ENCODE data around the gene DOP1A. TPM values are rescaled to one million over a fixed set of nuclear protein-coding genes. Genes with fewer than 3 reads are reported as not detected.
"Not testable (repeated sequence)": the region's sequence is repeated elsewhere in the genome, so short reads cannot be mapped to it uniquely, and the experiment has no call there.

The DOP1A gene
- total RNA-seq, 1 experiment from 2014 or later = 12.1 TPM

- H3K27ac ChIP-seq = no peak overlapping the region
- H3K27me3 ChIP-seq = no peaks in the 10 kb centered on the region
- H3K36me3 ChIP-seq = peaks cover 3% of the 10 kb centered on the region; the same call in 1 of the 2 replicates
- DNase-seq = no peak
- peaks cover 6% of the 10 kb centered on the region; the same call in 1 of the 2 replicates for H3K4me1 ChIP-seq
- H3K9me3 ChIP-seq (replicated peaks) = no peaks in the 10 kb centered on the region
- H3K4me3 ChIP-seq = no peak overlapping the region
These were observed 86.5 kb downstream of the DOP1A start for GRCh38 chr6:83153883-83154521.

- peak in 1 of 2 experiments; percentile 5 for DNase-seq
- H3K27me3 ChIP-seq = no peaks in the 10 kb centered on the region
- no peak overlapping the region for H3K4me3 ChIP-seq
- no peak overlapping the region for H3K27ac ChIP-seq
- peaks cover 5% of the 10 kb centered on the region; the same call in 1 of the 2 replicates for H3K36me3 ChIP-seq
- H3K4me1 ChIP-seq = peaks cover 21% of the 10 kb centered on the region
- H3K9me3 ChIP-seq (replicated peaks) = no peaks in the 10 kb centered on the region
These were observed 88.3 kb downstream of the DOP1A start for GRCh38 chr6:83155794-83156193.

- H3K27me3 ChIP-seq = no peaks in the 10 kb centered on the region
These were observed 92.7 kb downstream of the DOP1A start for GRCh38 chr6:83160167-83160566.

GRCh38 chr6:83167726-83168278 is 100.3 kb downstream of the DOP1A start:
- Histone ChIP-seq H3K27me3 (no peaks in the 10 kb centered on the region), H3K36me3 (peaks cover 69% of the 10 kb centered on the region)

More at GRCh38 chr6:83160167-83160566, 92.7 kb downstream of the DOP1A start:
- H3K4me1 ChIP-seq = peaks cover 24% of the 10 kb centered on the region
- no peaks in the 10 kb centered on the region for H3K9me3 ChIP-seq (replicated peaks)
- peaks cover 11% of the 10 kb centered on the region; the same call in 1 of the 2 replicates for H3K36me3 ChIP-seq
- peak overlapping the region; percentile 21; the same call in 1 of the 2 replicates for H3K27ac ChIP-seq
- no peak overlapping the region for H3K4me3 ChIP-seq
- DNase-seq = peak; percentile 82 to 87

GRCh38 chr6:83168556-83168955 is 101.1 kb downstream of the DOP1A start:
- H3K36me3 ChIP-seq = peaks cover 76% of the 10 kb centered on the region
- no peak overlapping the region for H3K4me3 ChIP-seq
- H3K27me3 ChIP-seq = no peaks in the 10 kb centered on the region
- no peaks in the 10 kb centered on the region for H3K4me1 ChIP-seq
- no peak for DNase-seq
- no peaks in the 10 kb centered on the region for H3K9me3 ChIP-seq (replicated peaks)
- H3K27ac ChIP-seq = no peak overlapping the region

More at GRCh38 chr6:83167726-83168278, 100.3 kb downstream of the DOP1A start:
- Histone ChIP-seq H3K9me3 (replicated peaks) (no peaks in the 10 kb centered on the region), H3K4me3 (no peak overlapping the region), H3K27ac (no peak overlapping the region), H3K4me1 (no peaks in the 10 kb centered on the region)
- no peak for DNase-seq

GRCh38 chr6:83169106-83169505 is 101.6 kb downstream of the DOP1A start:
- peaks cover 81% of the 10 kb centered on the region for H3K36me3 ChIP-seq
- no peaks in the 10 kb centered on the region for H3K27me3 ChIP-seq
- H3K4me1 ChIP-seq = no peaks in the 10 kb centered on the region
- H3K27ac ChIP-seq = no peak overlapping the region
- no peaks in the 10 kb centered on the region for H3K9me3 ChIP-seq (replicated peaks)
- no peak for DNase-seq
- no peak overlapping the region for H3K4me3 ChIP-seq

GRCh38 chr6:83169511-83169910 is 102.0 kb downstream of the DOP1A start:
- Histone ChIP-seq H3K27me3 (no peaks in the 10 kb centered on the region), H3K27ac (no peak overlapping the region), H3K4me3 (no peak overlapping the region), H3K36me3 (peaks cover 85% of the 10 kb centered on the region), H3K4me1 (no peaks in the 10 kb centered on the region), H3K9me3 (replicated peaks) (no peaks in the 10 kb centered on the region)
- no peak for DNase-seq

GRCh38 chr6:83176246-83176645 is 108.8 kb downstream of the DOP1A start:
- Histone ChIP-seq H3K27me3 (no peaks in the 10 kb centered on the region), H3K36me3 (peaks cover 65% of the 10 kb centered on the region), H3K27ac (no peak overlapping the region), H3K4me3 (no peak overlapping the region), H3K4me1 (no peaks in the 10 kb centered on the region), H3K9me3 (replicated peaks) (no peaks in the 10 kb centered on the region)
- no peak for DNase-seq

GRCh38 chr6:83180426-83180950 is 113.0 kb downstream of the DOP1A start:
- Histone ChIP-seq H3K4me1 (no peaks in the 10 kb centered on the region), H3K27me3 (no peaks in the 10 kb centered on the region), H3K4me3 (no peak overlapping the region), H3K36me3 (peaks cover 49% of the 10 kb centered on the region), H3K27ac (no peak overlapping the region), H3K9me3 (replicated peaks) (no peaks in the 10 kb centered on the region)
- DNase-seq = no peak

GRCh38 chr6:83182114-83182513 is 114.6 kb downstream of the DOP1A start:
- H3K4me1 ChIP-seq = no peaks in the 10 kb centered on the region
- H3K36me3 ChIP-seq = peaks cover 59% of the 10 kb centered on the region
- H3K9me3 ChIP-seq (replicated peaks) = no peaks in the 10 kb centered on the region
- no peak overlapping the region for H3K4me3 ChIP-seq
- DNase-seq = no peak
- H3K27ac ChIP-seq = no peak overlapping the region
- H3K27me3 ChIP-seq = no peaks in the 10 kb centered on the region

- H3K36me3 ChIP-seq = peaks cover 59% of the 10 kb centered on the region
- no peak for DNase-seq
- no peak overlapping the region for H3K27ac ChIP-seq
These were observed 115.8 kb downstream of the DOP1A start for GRCh38 chr6:83183082-83183828.

GRCh38 chr6:83185096-83185495 is 117.6 kb downstream of the DOP1A start:
- no peaks in the 10 kb centered on the region for H3K4me1 ChIP-seq
- H3K27me3 ChIP-seq = no peaks in the 10 kb centered on the region
- no peaks in the 10 kb centered on the region for H3K9me3 ChIP-seq (replicated peaks)
- H3K27ac ChIP-seq = no peak overlapping the region
- no peak for DNase-seq
- H3K4me3 ChIP-seq = no peak overlapping the region
- H3K36me3 ChIP-seq = peaks cover 42% of the 10 kb centered on the region

More at GRCh38 chr6:83183082-83183828, 115.8 kb downstream of the DOP1A start:
- Histone ChIP-seq H3K9me3 (replicated peaks) (no peaks in the 10 kb centered on the region), H3K4me3 (no peak overlapping the region), H3K27me3 (no peaks in the 10 kb centered on the region), H3K4me1 (no peaks in the 10 kb centered on the region)

GRCh38 chr6:83188501-83188900 is 121.0 kb downstream of the DOP1A start:
- DNase-seq = peak in 1 of 2 experiments; percentile 20
- peaks cover 19% of the 10 kb centered on the region for H3K36me3 ChIP-seq
- H3K4me1 ChIP-seq = no peaks in the 10 kb centered on the region
- no peaks in the 10 kb centered on the region for H3K27me3 ChIP-seq
- H3K4me3 ChIP-seq = no peak overlapping the region
- no peaks in the 10 kb centered on the region for H3K9me3 ChIP-seq (replicated peaks)
- no peak overlapping the region for H3K27ac ChIP-seq

GRCh38 chr6:83190626-83191025 is 123.2 kb downstream of the DOP1A start:
- no peak for DNase-seq
- Histone ChIP-seq H3K4me1 (no peaks in the 10 kb centered on the region), H3K9me3 (replicated peaks) (no peaks in the 10 kb centered on the region), H3K4me3 (no peak overlapping the region), H3K27me3 (no peaks in the 10 kb centered on the region), H3K27ac (no peak overlapping the region), H3K36me3 (peaks cover 14% of the 10 kb centered on the region)

- H3K27ac ChIP-seq; H3K27me3 ChIP-seq; H3K36me3 ChIP-seq; DNase-seq; H3K9me3 ChIP-seq (replicated peaks); H3K4me1 ChIP-seq: not testable (repeated sequence)
- H3K4me3 ChIP-seq = peak overlapping the region; percentile 74
These were observed 124.5 kb downstream of the DOP1A start for GRCh38 chr6:83191974-83192373.

All from SJCRH30 (cell line).